NCI-H774 (cell line): ENCODE data around the gene KIF21A.

Experiments
- DNase-seq: peaks from one replicate; lab custom pipeline; 2025; lab: John Stamatoyannopoulos, UW

KIF21A gene

DNA sequence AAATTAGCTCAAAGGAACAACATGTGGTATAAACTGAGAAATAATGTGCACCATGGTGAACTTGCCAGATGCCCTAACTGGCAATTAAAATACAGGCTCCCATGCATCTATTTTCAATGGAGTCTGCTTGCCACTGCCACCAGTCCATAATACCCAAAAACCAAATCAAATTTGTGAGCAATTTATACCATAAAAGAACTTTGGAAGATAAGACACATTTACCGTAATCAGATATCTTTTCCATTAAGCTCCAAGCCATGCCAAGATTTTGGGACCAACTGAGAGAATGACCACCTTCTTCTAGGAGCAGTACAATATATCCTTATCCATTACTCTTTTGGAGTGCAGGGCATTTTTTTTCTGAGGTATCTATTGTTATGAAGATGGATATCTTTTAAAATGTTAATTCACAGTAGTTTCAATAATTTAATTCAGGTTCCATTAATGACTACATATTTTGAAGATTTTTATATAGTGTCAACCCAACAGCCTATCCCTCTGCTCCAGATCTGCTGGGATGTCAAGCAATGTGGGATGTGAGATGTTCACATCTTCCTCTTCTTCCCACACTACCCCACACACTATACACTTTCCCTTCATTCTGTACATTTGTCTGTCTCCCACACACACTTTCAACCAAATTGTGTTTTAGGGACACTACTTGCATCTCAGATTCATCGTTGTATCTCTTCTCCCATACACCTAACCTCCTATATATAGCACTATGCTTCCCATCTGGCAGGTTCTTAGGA, 53.3 kb downstream of the KIF21A start:
- DNase-seq = no peak

DNA sequence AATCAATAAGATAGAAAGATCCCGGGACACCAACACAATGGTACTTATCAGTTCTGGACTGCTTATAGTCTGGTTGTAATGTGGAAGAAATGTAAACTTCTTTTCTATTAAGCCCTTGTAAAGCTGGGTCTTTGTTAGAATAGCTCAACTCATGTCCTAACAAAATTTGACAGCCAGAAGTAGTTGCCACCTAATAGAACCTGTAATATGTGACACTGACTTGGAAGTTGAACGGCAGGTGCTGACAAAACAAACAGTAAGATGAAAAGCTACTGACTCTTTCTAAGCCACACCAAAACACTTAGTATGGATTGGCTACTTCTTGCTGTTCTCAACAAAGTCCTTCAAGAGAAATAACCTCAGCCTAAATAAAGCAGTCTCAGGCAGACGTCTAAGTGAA, 56.6 kb downstream of the KIF21A start:
- DNase-seq = no peak

DNA sequence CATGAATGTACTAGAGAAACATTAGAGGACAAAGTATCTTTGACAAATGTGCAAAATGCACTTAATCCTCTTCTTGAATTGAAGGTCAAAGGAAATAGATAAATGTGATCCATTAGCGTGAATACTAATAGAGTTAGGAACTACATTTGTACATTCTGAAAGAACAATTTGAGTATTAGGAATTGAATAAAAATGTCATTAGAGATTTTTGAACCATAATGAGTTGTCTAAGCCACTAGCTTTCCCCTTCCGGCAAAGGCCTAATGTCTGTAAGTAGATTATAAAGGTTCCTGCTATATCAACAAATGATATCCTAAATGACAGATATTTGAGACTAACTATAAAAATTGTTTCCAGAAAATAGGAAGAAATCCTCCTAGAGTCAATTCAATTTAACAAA, 59.8 kb downstream of the KIF21A start:
- DNase-seq = no peak

DNA sequence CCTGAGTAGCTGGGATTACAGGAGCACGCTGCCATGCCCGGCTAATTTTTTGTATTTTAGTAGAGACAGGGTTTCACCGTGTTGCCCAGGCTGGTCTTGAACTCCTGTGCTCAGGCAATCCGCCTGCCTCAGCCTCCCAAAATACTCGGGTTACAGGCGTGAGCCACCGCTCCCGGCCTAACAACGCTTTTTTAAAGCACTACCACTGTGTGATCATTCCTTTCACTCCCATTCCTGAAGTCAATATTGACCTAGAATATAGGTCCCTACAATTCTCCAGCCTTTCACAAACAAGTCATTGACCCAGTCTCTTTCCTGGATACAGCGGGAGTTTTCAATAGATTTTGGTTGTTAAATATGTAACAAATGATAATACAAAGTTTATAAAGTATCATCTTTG, 62.8 kb downstream of the KIF21A start:
- DNase-seq = no peak

DNA sequence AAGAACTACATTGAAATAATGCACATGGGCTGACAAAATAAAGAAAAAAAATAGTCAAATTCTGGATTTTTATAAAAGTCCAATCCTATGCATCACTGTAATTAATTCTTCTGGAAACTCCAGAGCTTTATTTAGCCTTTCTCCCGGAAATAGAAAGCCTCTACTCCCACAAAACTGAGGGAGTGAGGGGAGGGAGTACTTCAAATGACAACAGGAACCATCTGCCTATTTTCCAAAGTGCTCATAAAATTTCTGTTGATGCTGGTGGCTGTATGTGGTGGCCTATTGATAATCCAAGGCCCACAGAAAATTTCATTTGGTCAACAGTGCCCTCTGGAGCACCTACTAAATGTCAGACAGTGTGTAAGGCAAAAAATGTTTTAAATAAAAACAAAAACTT, 64.6 kb downstream of the KIF21A start:
- DNase-seq = no peak

DNA sequence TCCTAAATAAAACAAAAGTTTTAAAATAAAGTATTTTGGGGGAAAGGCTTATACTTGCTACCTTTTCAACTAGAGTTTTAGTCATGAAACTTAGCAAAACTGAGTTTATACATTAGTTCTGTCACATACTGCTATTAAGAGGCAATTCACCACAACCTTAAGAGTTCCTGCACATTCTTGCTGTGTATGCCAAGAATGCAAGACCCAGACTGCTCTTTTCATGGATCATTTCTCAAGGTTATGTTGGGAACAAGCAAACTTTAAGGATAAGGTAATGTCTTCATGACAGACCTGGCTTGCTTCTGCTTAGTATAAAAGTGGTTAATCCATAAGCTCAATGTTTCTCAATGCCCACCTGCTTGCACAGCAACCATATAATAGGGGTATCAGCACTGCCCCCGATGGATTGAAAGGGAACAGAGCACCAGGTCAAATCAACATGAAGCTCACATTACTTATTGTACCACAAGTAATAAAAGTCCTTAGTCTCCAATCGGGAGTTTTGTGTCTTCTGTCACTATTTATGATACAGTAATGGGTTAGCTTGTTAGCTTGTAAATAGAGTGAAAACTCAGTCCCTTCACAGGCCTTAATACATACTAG, 67.6 kb downstream of the KIF21A start:
- DNase-seq = no peak

DNA sequence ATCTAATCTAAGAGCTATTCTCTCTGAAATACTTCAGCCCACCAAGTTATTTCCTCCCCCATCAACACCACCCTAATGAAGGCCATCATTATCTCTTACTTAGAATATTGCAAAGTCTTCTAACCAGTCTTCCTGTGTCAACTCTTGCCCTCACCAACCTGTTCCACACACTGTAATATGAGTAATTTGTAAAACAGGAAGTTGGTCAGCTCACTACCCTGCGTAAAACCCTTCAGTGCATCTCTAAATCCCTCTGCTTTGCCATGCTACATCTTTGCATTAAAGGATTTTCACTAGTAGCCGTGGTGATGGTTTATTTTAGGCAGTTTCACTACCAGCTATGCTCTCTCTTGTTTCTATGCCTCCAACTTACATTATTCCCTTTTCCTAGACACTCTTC, 70.0 kb downstream of the KIF21A start:
- no peak for DNase-seq

DNA sequence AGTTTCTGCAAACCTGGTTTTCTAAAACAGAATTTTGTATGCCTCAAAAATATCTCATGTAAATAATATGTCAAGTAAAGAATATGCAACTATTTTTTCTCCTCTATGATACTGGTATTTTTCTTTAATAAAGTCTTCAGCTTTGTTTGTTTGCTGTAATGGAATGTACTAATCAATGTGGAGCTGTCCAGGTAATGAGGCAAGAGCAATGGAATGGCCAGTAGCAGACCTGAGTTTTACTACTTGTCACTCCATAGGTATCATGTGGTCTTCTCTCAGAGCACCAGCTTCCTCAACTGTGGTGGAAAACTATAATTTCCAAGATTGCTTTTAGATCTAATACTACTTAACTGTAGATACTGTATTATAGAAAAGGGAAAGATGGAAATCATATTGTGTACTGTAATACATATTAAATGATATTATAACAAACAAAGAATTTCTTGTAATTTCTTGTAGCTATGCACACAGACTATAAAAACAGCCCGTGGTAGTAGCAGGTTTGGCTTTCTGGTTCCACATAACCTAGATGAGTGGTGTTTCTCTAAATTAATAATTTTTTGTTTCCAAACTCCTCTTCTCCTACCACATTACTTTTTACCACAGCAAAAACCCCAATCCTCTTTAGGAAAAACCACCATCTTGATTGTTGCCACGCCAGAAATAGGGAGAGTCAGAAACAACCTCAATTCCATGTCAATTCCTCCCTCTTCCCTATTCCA, 70.6 kb downstream of the KIF21A start:
- DNase-seq = no peak

DNA sequence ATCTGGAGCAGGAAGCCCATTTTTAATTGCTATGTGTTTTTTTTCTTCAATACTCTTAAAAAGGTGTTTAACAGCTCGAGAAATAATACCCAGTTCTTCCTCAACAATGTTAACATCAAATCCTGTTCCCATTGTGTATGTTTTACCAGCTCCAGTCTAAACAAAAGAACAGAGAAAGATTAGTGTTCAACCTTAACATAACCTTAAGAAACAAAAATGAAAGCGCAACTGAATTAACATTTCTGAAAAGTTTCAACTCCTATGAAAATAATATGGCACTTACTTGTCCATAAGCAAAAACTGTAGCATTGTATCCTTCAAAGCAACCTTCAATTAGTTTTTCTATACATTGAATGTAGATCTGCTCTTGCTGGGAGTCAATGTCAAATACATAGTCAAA, 73.2 kb downstream of the KIF21A start:
- DNase-seq = no peak

DNA sequence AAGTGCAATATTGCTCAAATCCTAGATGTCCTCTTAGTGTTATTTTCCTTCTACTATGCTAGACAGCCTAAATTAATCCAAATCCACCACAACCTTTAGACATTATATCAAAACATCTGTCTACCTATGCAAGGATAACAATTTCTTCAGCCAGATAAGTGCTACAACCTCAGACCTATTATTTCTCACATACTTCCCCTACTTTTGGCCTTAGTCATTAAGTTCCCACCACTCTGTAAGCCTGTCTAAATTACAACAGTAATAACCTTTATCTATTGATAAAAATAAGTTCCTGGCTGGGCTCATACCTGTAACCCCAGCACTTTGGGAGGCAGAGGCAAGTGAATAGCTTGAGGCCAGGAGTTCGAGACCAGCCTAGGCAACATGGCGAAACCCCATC, 74.0 kb downstream of the KIF21A start:
- DNase-seq = no peak

DNA sequence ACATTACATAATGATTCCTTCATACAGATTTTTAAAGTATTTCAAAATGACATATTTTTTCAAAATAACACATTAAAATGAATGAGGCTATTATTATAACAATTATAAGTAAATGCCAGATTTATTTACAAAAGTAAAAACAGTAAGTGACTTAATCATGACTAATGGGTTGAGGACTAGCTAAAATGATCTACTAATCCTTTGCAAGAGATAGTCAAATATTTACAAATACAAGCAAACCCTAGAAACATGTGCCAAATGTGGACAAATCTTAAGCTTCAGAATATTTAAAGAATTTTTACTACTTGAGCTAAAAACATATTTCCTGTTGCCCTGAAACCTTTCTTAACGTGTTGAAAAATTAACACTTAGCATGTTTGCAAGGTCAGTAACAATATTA, 74.8 kb downstream of the KIF21A start:
- DNase-seq = no peak

DNA sequence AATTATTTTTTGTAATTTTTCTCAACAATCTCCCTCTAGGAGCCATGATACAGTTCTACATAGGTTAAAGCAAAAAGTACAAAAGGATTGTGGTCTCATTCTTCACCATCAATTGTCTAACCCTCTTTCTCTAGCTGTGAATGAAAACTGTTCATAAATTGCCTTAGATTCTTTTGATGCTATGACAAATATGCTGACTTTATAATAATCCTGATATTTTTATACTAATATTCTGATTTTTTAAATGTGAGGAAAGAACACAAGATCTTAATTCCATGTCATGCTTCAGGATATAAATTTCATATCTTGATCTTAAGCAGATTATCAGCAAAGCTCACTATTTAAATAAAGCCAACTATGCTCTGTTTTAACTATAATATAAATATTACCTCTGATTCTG, 75.4 kb downstream of the KIF21A start:
- DNase-seq = no peak

DNA sequence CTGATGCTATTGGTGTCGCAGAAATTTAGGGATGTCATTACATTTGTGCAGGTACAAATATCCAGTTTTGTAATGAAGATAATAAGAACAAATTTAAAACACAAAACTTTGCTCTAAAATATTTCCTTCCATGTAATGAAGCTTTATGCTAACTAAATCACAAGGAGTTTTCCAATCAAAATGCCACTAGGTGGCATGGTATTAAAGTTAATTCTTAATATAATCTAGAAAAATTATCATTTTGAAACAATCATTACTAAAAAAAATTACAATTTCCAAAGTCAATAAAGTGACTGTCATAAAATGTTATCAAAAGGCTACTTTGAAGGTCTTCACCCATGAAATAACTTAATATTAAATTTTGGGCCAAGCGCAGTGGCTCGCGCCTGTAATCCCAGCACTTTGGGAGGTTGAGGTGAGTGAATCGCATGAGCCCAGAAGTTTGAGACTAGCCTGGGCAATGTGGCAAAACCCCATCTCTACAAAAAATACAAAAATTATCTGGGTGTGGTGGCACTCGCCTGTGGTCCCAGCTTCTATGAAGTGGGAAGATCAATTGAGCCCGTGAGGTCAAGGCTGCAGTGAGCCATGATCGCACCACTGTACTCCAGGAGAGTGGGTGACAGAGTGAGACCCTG, 77.4 kb downstream of the KIF21A start:
- DNase-seq = no peak

DNA sequence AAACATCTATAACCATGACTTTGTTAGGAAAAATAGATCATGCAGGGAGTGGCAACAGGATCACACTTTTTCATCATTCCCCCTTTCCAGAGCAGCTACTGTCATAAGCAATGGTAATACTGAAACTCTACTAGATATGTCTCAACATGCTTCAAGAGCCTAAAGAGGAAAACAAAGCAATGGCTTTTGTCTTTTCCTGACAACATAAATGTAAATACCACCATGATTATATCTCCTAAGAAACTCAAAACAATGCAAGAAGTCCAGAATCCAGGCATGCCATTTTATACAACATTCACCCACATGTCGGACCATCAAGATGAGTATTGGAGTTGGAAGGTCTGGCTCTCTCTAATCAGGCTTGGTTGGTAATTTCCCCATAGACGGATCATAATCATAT, 78.7 kb downstream of the KIF21A start:
- no peak for DNase-seq

DNA sequence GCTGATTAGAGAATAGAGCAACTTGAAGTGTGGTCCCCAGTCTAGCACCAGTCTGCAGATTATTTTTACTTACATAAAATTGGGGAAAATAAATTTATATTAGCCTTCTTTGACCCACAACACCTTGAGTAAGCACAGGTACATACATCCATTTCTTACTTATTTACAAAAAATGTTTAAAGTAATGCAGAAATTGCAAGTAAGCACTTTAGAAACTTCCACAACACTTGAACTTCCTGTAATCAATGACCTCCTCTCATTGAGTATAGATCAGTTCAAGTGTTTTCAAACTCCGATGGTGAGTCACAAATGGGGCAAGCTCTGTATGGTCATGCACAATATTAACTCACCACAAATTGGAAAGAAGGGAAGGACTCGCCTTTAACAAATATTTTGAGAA, 83.3 kb downstream of the KIF21A start:
- no peak for DNase-seq

DNA sequence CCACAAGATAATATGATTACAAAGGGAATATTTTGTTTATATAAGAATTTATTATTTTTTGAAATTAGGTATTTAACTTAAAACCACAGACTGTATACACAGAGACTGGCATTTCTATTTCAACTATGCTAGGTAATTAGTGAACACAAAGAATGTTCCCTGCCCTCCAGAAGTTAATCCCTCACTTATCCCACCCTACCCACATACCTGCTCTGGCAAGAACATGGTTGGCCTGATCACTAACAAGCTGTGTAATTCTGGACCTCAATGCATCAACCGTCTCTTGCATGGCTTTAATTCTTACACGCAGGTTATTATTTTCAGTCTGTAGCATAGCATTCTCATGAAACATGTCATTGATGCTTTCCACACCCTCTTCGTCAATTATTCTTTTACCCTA, 85.9 kb downstream of the KIF21A start:
- no peak for DNase-seq

DNA sequence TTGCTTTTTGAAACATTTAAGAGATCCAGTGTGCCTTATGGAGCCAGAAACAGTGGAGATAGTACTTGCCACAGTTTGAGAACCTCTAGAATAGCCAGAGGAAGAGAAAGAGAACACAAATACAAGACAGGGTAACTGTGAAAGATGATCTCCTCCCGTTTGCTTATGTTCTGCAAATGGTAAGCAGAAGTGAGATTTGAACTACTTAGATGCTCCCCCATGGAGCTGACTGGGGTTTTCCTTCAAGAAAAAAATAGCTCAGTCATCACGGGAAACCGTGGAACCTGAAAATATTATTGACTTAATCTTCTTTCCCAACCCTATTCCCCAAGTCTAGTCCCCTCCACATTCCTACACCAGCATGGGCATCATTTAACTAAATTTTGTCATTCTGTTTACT, 87.1 kb downstream of the KIF21A start:
- DNase-seq = no peak

DNA sequence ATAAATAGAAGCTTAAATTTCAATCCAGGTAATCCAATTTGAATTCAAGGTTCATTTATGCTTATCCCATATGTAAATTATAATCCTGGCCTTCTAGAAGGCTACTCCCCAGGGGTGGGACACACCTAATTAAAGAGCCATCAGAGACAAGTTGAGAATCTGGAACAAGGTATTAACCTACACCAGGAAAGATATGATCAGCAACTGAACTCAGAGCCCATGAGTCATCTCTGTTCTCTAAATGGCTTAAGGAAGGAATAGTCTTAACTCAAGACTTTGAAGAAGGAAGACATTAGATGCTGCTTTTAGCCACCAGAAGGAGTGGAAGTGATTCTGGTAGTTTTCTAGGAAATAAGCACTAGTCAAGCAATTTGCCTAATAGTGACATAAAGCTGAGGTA, 88.0 kb downstream of the KIF21A start:
- no peak for DNase-seq

DNA sequence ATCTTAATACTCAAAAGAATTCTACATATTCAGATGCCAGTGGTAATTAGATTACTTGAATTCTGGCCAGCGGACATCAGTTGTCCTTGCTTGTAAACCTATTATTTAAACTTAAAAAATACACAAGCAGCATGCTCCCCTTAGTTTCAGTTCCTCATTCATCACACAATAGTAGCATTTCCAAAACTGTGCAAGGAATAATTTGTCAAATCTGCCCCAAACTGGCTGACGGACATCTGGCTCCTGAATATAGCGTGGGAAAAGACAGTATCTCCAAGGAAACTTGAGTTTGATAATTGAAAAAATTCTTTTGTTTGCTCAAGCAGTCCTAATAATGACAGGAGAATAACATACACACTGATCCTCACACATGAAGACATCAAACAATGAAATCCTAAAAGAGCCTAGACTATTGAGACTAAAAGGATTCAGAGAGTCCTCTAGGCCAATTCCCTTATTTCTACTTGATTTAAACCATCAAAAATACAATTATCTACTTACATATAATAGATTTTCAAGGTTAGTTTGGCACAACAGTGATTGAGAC, 90.4 kb downstream of the KIF21A start:
- no peak for DNase-seq

DNA sequence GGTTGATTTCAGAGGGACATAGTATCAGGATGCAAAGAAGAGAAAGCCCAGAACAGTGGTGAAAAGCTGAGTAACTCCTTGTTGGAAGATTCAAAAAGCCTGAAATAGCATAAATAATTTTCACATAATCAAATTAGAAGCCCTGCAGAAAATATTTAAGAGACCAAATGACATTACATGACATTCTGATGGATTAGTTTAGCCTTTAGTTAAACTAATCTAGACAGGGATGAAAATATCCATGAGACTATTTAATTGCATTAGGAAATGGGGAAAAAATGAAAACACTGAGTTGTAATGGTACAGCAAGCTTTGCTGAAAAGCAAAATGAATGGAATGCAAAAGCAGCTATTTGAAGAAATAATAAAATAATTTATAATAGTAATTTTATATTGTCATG, 91.8 kb downstream of the KIF21A start:
- DNase-seq = no peak

DNA sequence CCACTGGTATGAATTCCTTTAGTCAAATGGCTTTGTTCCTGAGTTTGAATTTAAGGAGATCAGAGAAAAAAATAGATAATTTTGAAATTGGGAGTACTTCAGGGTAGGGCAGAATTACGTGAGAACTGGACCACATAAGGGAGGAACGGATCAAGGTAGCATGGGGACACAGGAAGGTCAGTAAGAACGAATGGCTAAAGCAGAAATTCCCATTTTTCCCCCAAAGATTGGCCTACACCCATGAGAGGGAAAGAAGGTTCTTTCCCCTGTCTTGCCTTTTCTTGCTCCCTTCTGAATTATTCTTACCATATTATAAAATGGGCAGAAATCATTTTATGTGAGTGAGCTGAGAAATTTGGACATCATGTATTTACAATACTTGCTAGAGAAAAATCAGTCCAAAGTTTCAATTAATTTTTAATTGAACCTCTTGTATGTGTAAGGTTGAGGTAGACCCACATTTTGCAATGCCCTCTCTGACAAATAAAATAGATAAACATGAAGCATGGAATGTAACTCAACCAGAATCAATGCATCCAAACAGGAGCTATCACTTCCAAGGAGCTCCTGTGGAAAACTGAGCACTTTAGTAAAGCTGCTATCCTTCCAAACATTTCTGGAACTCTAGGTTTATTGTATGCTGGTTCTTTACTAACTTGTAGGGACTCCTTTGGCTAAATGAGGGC, 93.8 kb downstream of the KIF21A start:
- no peak for DNase-seq

DNA sequence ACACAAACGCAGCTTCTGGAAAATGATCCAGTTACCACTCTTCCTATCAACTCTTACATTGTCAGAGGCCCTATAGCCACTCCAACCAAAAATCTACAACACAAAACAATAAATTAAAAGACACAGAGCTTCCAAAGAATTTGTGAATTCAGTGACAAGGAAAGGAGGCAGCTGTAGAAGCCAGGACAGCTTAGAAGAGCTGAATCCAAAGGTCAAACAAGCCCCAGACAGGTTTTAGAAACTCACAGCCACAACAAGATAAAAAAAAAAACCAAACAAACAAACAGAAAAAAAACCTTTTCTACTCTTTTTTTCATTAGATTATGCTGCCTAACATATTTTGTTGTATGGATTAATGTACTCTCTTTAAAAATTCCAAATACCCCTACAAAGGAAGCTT, 94.4 kb downstream of the KIF21A start:
- no peak for DNase-seq
